Activated T-helper 17 cell treated with anti-CD3 and anti-CD28 coated beads, Interleukin-2, amount 50 U/mL, for 72 hours (primary cell): ENCODE data around the gene GAPT. TPM values are rescaled to one million over a fixed set of nuclear protein-coding genes. Genes with fewer than 3 reads are reported as not detected.

Experiments
- total RNA-seq, 2 donors: library from RNA; stranded (reverse); gene quantifications; one replicate each; pipeline ENCODE4 v1.2.3, GENCODE V29; 2022

GAPT gene
- total RNA-seq, 2 donors from 2014 or later: not detected

Other genes with a start within 250 kb of the GAPT start
- 1 to 10 TPM; 3.4 to 4.9 TPM for gene PLK2, start 31.3 kb upstream of the GAPT start, total RNA-seq
- gene RAB3C, start 91.6 kb downstream of the GAPT start, total RNA-seq: not detected